SK-N-SH treated with all-trans-retinoic acid at 6 μM for 48 hours (cell line): ENCODE measurements around the gene XKR8.

Source experiments
- ARNTL ChIP-seq: fragments of 450-650 bp; formaldehyde crosslinking; IDR thresholded peaks from 2 replicates; pipeline ENCODE4 v1.5.0; 2020; ENCODE audit warnings: low read depth, mild to moderate bottlenecking, moderate library complexity, borderline replicate concordance
- CREB5 ChIP-seq: fragments of 250-450 bp; sonication (Bioruptor Pico); IDR thresholded peaks from 2 replicates; pipeline ENCODE4 v1.5.1; 2020; ENCODE audit warnings: low read depth, mild to moderate bottlenecking, moderate library complexity
- CSDC2 ChIP-seq: fragments of 250-450 bp; sonication (Bioruptor Pico); IDR thresholded peaks from 2 replicates; pipeline ENCODE4 v1.5.0; 2020; ENCODE audit warnings: mild to moderate bottlenecking, moderate library complexity
- CSRNP3 ChIP-seq: fragments of 250-450 bp; sonication (Bioruptor Pico); IDR thresholded peaks from 2 replicates; pipeline ENCODE4 v1.5.1; 2021; ENCODE audit warnings: mild to moderate bottlenecking, moderate library complexity
- GLIS3 ChIP-seq: fragments of 250-450 bp; sonication (Bioruptor Pico); IDR thresholded peaks from 2 replicates; pipeline ENCODE4 v1.5.0; 2020; ENCODE audit warnings: mild to moderate bottlenecking, moderate library complexity
- OSR1 ChIP-seq: fragments of 250-450 bp; sonication (Bioruptor Pico); IDR thresholded peaks from 2 replicates; pipeline ENCODE4 v1.8.0; 2022; ENCODE audit warnings: moderate library complexity, mild to moderate bottlenecking, inconsistent platforms
- PATZ1 ChIP-seq: fragments of 250-450 bp; sonication (Bioruptor Pico); IDR thresholded peaks from 2 replicates; pipeline ENCODE4 v1.8.0; 2020; ENCODE audit warnings: mild to moderate bottlenecking, moderate library complexity, borderline replicate concordance
- RARB ChIP-seq: fragments of 250-450 bp; sonication (Bioruptor Pico); IDR thresholded peaks from 2 replicates; pipeline ENCODE4 v1.8.0; 2021; ENCODE audit warnings: mild to moderate bottlenecking, moderate library complexity
- SNAI2 ChIP-seq: fragments of 250-450 bp; sonication (Bioruptor Pico); IDR thresholded peaks from 2 replicates; pipeline ENCODE4 v1.5.0; 2020; ENCODE audit warnings: mild to moderate bottlenecking, moderate library complexity
- TCF4 ChIP-seq: fragments of 250-450 bp; sonication (Bioruptor Pico); IDR thresholded peaks from 2 replicates; pipeline ENCODE4 v1.8.0; 2021; ENCODE audit warnings: mild to moderate bottlenecking, moderate library complexity, borderline replicate concordance
- TOX ChIP-seq: fragments of 250-450 bp; sonication (Bioruptor Pico); IDR thresholded peaks from 2 replicates; pipeline ENCODE4 v1.8.0; 2021; ENCODE audit warnings: mild to moderate bottlenecking, moderate library complexity, borderline replicate concordance
- ZNF8 ChIP-seq: fragments of 450-650 bp; formaldehyde crosslinking; IDR thresholded peaks from 2 replicates; pipeline ENCODE4 v1.5.0; 2020; ENCODE audit warnings: mild to moderate bottlenecking, moderate library complexity
- TF ChIP-seq, protein P1 (sequence below): fragments of 250-450 bp; sonication (Bioruptor Pico); IDR thresholded peaks from 2 replicates; pipeline ENCODE4 v1.8.0; 2021; ENCODE audit warnings: low read depth, mild to moderate bottlenecking, moderate library complexity, borderline replicate concordance
- TF ChIP-seq, protein P2 (sequence below): fragments of 250-450 bp; sonication (Bioruptor Pico); IDR thresholded peaks from 2 replicates; pipeline ENCODE4 v1.5.0; 2020; ENCODE audit warnings: mild to moderate bottlenecking, moderate library complexity

GRCh38 chr1:27940870-27941560 lies 18.8 kb upstream of the XKR8 start:
- TF ChIP-seq PATZ1 (CRISPR knock-in tag) (no peak), ARNTL (CRISPR knock-in tag) (no peak), CSRNP3 (CRISPR knock-in tag) (no peak), SNAI2 (no peak), TCF4 (CRISPR knock-in tag) (no peak), CREB5 (no peak), GLIS3 (CRISPR knock-in tag) (no peak), TOX (CRISPR knock-in tag) (no peak), ZNF8 (CRISPR knock-in tag) (no peak), CSDC2 (no peak), RARB (no peak), OSR1 (CRISPR knock-in tag) (no peak)
- TF ChIP-seq, protein P1, sequence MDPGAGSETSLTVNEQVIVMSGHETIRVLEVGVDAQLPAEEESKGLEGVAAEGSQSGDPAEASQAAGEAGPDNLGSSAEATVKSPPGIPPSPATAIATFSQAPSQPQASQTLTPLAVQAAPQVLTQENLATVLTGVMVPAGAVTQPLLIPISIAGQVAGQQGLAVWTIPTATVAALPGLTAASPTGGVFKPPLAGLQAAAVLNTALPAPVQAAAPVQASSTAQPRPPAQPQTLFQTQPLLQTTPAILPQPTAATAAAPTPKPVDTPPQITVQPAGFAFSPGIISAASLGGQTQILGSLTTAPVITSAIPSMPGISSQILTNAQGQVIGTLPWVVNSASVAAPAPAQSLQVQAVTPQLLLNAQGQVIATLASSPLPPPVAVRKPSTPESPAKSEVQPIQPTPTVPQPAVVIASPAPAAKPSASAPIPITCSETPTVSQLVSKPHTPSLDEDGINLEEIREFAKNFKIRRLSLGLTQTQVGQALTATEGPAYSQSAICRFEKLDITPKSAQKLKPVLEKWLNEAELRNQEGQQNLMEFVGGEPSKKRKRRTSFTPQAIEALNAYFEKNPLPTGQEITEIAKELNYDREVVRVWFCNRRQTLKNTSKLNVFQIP (CRISPR knock-in tag): no peak
- TF ChIP-seq, protein P2, sequence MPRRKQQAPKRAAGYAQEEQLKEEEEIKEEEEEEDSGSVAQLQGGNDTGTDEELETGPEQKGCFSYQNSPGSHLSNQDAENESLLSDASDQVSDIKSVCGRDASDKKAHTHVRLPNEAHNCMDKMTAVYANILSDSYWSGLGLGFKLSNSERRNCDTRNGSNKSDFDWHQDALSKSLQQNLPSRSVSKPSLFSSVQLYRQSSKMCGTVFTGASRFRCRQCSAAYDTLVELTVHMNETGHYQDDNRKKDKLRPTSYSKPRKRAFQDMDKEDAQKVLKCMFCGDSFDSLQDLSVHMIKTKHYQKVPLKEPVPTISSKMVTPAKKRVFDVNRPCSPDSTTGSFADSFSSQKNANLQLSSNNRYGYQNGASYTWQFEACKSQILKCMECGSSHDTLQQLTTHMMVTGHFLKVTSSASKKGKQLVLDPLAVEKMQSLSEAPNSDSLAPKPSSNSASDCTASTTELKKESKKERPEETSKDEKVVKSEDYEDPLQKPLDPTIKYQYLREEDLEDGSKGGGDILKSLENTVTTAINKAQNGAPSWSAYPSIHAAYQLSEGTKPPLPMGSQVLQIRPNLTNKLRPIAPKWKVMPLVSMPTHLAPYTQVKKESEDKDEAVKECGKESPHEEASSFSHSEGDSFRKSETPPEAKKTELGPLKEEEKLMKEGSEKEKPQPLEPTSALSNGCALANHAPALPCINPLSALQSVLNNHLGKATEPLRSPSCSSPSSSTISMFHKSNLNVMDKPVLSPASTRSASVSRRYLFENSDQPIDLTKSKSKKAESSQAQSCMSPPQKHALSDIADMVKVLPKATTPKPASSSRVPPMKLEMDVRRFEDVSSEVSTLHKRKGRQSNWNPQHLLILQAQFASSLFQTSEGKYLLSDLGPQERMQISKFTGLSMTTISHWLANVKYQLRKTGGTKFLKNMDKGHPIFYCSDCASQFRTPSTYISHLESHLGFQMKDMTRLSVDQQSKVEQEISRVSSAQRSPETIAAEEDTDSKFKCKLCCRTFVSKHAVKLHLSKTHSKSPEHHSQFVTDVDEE (CRISPR knock-in tag): no peak
